Measurements from ENCODE around the gene CAPN10.

CAPN10 gene

DNA sequence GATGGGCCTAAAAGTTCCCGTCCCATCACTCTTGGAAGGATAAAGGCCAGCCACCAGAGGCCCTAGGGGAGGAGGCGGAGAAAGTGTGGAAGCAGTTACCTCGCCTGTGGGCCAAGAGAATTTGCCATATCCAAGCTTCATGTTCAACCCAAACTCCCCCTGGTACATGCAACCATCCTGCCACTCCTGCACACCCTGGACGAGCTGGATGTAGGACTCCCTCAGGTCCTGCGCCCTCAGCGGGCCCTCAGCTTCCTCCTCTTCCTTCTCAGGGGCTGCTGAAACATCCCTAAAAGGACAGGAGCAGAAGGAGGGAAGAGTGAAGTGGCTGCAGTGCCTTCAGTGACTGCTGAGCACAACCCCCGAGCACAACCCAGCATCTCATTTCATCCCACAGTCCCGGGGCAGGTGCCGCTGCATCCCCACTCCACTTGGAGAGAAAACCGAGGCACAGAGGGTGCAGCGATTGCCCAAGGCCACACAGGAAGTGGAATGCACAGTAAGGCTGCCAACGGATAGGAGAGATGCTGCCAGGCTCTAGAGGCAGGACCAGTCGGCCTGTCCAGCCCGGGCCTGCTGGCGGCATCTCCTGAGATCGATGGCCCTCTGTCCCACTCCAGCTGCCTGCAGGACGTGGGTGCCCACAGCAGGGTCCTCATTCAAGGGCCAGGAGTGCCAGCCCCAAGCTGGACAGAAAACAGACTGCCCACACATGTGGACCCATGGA is 31.6 kb upstream of the CAPN10 start:
- H3K4me3 ChIP-seq (ENCODE audit: low read depth, low read length) = no peak overlapping the region
- TF ChIP-seq, protein P1, sequence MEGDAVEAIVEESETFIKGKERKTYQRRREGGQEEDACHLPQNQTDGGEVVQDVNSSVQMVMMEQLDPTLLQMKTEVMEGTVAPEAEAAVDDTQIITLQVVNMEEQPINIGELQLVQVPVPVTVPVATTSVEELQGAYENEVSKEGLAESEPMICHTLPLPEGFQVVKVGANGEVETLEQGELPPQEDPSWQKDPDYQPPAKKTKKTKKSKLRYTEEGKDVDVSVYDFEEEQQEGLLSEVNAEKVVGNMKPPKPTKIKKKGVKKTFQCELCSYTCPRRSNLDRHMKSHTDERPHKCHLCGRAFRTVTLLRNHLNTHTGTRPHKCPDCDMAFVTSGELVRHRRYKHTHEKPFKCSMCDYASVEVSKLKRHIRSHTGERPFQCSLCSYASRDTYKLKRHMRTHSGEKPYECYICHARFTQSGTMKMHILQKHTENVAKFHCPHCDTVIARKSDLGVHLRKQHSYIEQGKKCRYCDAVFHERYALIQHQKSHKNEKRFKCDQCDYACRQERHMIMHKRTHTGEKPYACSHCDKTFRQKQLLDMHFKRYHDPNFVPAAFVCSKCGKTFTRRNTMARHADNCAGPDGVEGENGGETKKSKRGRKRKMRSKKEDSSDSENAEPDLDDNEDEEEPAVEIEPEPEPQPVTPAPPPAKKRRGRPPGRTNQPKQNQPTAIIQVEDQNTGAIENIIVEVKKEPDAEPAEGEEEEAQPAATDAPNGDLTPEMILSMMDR (IDR thresholded peaks at IDR 0.05; ENCODE audit: low read depth, low read length) = no peak

- H3K4me3 ChIP-seq (ENCODE audit: low read depth, low read length) = no peak overlapping the region
- TF ChIP-seq, protein P1 (IDR thresholded peaks at IDR 0.05; ENCODE audit: low read depth, low read length) = no peak
Observed at GRCh38 chr2:240555541-240556250, 30.8 kb upstream of the CAPN10 start.

DNA sequence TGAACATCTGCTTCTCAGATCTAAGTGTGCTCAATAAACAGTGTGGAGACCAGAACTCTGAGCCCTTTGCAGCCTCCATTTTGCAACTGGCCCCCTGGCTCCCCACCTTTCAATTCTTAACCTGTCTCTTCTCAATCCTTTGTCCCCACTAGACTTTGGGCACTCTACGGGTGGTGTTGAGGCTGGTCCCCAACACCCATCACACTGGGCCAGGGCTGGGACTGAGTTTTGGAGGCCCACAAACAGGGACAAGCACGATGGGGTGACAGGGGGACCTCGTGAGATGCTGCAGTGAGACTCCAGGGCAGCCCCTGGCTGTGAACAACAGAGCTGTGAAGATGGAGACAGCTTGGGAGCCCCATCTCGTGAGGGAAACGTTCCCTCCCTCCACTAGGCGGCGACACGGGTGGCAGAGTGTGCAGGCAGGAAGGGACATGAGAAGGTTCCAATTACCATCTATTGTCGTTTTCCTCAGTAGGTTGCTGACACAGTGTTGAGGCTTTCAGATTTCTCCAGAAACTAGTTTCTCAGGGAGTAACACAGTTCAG is 29.9 kb upstream of the CAPN10 start:
- H3K4me3 ChIP-seq (ENCODE audit: low read depth, low read length) = no peak overlapping the region
- TF ChIP-seq, protein P1 (IDR thresholded peaks at IDR 0.05; ENCODE audit: low read depth, low read length) = peak; percentile 42

- TF ChIP-seq, protein P1 (IDR thresholded peaks at IDR 0.05; ENCODE audit: low read depth, low read length) = no peak
- H3K4me3 ChIP-seq (ENCODE audit: low read depth, low read length) = peak overlapping the region; percentile 40
Observed at GRCh38 chr2:240557101-240557751, 29.3 kb upstream of the CAPN10 start.

- peak within 1 kb of the TSS; percentile 40 for H3K4me3 ChIP-seq (ENCODE audit: low read depth, low read length)
Observed at GRCh38 chr2:240557808-240558207, 28.7 kb upstream of the CAPN10 start, which contains the start of gene ANKMY1. Gene ANKMY1, minus strand, starts transcription at chr2:240557988. Its CDS starts 653 bp downstream, at chr2:240557335.

GRCh38 chr2:240558236-240558761 is 28.2 kb upstream of the CAPN10 start:
- TF ChIP-seq, protein P1 (IDR thresholded peaks at IDR 0.05; ENCODE audit: low read depth, low read length) = no peak
- H3K4me3 ChIP-seq (ENCODE audit: low read depth, low read length) = peak overlapping the region; percentile 40; the same call in 1 of the 2 replicates

More at GRCh38 chr2:240557808-240558207, 28.7 kb upstream of the CAPN10 start, which contains the start of gene ANKMY1:
- TF ChIP-seq, protein P1 (IDR thresholded peaks at IDR 0.05; ENCODE audit: low read depth, low read length) = no peak

Measured in WI38 (cell line).